K562 (cell line): ENCODE results near the gene SPHK2. TPM values are rescaled to one million over a fixed set of nuclear protein-coding genes. Genes with fewer than 3 reads are reported as not detected.

Source experiments
- CEBPG ChIP-seq, 3 experiments: fragments of 200-800 bp in 1 of 3; sonication (Bioruptor generic) in 1 of 3; sonication (generic) in 1 of 3; formaldehyde crosslinking in 1 of 3; IDR thresholded peaks in 2 of 3; conservative IDR thresholded peaks in 1 of 3; 2 replicates each; pipeline versions ENCODE4 v1.6.1 to v1.8.0; 2016 to 2022; ENCODE audit warnings: missing compliant biosample characterization in 2 of 3, missing genetic modification characterization in 2 of 3, mild to moderate bottlenecking in 1 of 3, missing genetic modification reagents in 1 of 3
- FOXK2 ChIP-seq, 2 experiments: fragments of 450-650 bp; IDR thresholded peaks in 1 of 2; conservative IDR thresholded peaks in 1 of 2; 2 replicates each; pipeline ENCODE4 v1.6.1; 2016; ENCODE audit warnings: low read depth in 2 of 2, mild to moderate bottlenecking in 1 of 2
- ZNF764 ChIP-seq: fragments of 250-450 bp; sonication (Bioruptor Pico); IDR thresholded peaks from 2 replicates; pipeline ENCODE4 v1.4.0; 2020; ENCODE audit warnings: low read depth, mild to moderate bottlenecking, moderate library complexity
- polyA plus RNA-seq, 8 experiments: library from polyadenylated mRNA; depleted of rRNA in 4 of 8; stranded (reverse) in 5 of 8; unstranded in 3 of 8; fragments of >200 nt; fragmentation: Nextera tagmentation in 2 of 8; fragmentation: Illumina TruSeq in 1 of 8; extraction: Ambion mirVana in 2 of 8; extraction: Trizol in 1 of 8; gene quantifications; 2 replicates each; pipeline versions ENCODE4 v1.2.1 to v1.2.3, GENCODE V29; 2011 to 2014; ENCODE audit warnings: inconsistent platforms in 1 of 8, missing spikeins in 1 of 8
- total RNA-seq, 7 experiments: library from RNA; depleted of rRNA in 6 of 7; stranded (reverse); fragments of >200 nt in 6 of 7; fragmentation: Illumina TruSeq in 2 of 7; extraction: Trizol in 2 of 7; gene quantifications; 2 replicates each; pipeline versions ENCODE4 v1.2.1 to v1.2.3, GENCODE V29; 2011 to 2021; ENCODE audit warnings: low replicate concordance in 1 of 7
- TF ChIP-seq, protein P1 (sequence below): fragments of 200-800 bp; sonication (Bioruptor generic); IDR thresholded peaks from 2 replicates; pipeline ENCODE4 v1.6.1; 2017; ENCODE audit warnings: missing genetic modification characterization, missing compliant biosample characterization
- TF ChIP-seq, protein P2 (sequence below): fragments of 450-650 bp; IDR thresholded peaks from 2 replicates; pipeline ENCODE4 v1.6.1; 2018; ENCODE audit warnings: mild to moderate bottlenecking, low read depth; ENCODE audit not compliant: partially characterized antibody
- TF ChIP-seq, protein P3 (sequence below), 2 experiments: fragments of 450-650 bp; IDR thresholded peaks; 2 replicates each; pipeline ENCODE4 v1.6.1; 2016; ENCODE audit warnings: mild to moderate bottlenecking in 2 of 2, borderline replicate concordance in 1 of 2, low read depth in 1 of 2, moderate library complexity in 1 of 2

The SPHK2 gene
- total and polyA plus RNA-seq, 9 of the 15 experiments (the other 6 are each of a cell fraction or from before 2014, with no cell fraction given) = 0.10 to 15.2 (median 2.9) TPM

DNA sequence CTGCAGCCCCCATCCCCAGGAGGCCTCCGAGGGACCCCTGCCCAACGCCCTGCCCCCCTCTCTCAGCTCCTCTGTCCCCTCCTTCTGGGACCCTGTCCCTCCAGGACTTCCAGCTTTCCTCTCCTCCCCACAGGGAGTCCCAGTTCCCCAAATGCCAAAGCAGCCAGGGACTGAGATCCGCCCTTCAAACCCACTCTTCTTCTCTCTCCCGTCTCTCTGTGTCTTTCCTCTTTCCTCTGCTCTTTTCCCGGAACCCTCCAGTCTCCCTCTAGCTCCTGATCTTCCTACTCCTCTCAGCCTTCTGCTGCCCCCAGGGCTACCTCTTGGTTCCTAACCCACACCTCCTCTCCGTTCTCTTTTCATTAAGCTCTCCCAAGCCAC is 26.3 kb downstream of the SPHK2 start (continued):
- no peak for TF ChIP-seq CEBPG (CRISPR knock-in tag; IDR thresholded peaks at IDR 0.05)
- TF ChIP-seq CEBPG (tag; conservative IDR thresholded peaks at IDR 0.05 in 1 of 2, IDR thresholded peaks at IDR 0.05 in 1 of 2) = no peak
- TF ChIP-seq, protein P1, sequence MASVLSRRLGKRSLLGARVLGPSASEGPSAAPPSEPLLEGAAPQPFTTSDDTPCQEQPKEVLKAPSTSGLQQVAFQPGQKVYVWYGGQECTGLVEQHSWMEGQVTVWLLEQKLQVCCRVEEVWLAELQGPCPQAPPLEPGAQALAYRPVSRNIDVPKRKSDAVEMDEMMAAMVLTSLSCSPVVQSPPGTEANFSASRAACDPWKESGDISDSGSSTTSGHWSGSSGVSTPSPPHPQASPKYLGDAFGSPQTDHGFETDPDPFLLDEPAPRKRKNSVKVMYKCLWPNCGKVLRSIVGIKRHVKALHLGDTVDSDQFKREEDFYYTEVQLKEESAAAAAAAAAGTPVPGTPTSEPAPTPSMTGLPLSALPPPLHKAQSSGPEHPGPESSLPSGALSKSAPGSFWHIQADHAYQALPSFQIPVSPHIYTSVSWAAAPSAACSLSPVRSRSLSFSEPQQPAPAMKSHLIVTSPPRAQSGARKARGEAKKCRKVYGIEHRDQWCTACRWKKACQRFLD (CRISPR knock-in tag) = no peak
- TF ChIP-seq, protein P2, sequence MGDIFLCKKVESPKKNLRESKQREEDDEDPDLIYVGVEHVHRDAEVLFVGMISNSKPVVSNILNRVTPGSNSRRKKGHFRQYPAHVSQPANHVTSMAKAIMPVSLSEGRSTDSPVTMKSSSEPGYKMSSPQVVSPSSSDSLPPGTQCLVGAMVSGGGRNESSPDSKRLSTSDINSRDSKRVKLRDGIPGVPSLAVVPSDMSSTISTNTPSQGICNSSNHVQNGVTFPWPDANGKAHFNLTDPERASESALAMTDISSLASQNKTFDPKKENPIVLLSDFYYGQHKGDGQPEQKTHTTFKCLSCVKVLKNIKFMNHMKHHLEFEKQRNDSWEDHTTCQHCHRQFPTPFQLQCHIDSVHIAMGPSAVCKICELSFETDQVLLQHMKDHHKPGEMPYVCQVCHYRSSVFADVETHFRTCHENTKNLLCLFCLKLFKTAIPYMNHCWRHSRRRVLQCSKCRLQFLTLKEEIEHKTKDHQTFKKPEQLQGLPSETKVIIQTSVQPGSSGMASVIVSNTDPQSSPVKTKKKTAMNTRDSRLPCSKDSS = no peak
- TF ChIP-seq, protein P3, sequence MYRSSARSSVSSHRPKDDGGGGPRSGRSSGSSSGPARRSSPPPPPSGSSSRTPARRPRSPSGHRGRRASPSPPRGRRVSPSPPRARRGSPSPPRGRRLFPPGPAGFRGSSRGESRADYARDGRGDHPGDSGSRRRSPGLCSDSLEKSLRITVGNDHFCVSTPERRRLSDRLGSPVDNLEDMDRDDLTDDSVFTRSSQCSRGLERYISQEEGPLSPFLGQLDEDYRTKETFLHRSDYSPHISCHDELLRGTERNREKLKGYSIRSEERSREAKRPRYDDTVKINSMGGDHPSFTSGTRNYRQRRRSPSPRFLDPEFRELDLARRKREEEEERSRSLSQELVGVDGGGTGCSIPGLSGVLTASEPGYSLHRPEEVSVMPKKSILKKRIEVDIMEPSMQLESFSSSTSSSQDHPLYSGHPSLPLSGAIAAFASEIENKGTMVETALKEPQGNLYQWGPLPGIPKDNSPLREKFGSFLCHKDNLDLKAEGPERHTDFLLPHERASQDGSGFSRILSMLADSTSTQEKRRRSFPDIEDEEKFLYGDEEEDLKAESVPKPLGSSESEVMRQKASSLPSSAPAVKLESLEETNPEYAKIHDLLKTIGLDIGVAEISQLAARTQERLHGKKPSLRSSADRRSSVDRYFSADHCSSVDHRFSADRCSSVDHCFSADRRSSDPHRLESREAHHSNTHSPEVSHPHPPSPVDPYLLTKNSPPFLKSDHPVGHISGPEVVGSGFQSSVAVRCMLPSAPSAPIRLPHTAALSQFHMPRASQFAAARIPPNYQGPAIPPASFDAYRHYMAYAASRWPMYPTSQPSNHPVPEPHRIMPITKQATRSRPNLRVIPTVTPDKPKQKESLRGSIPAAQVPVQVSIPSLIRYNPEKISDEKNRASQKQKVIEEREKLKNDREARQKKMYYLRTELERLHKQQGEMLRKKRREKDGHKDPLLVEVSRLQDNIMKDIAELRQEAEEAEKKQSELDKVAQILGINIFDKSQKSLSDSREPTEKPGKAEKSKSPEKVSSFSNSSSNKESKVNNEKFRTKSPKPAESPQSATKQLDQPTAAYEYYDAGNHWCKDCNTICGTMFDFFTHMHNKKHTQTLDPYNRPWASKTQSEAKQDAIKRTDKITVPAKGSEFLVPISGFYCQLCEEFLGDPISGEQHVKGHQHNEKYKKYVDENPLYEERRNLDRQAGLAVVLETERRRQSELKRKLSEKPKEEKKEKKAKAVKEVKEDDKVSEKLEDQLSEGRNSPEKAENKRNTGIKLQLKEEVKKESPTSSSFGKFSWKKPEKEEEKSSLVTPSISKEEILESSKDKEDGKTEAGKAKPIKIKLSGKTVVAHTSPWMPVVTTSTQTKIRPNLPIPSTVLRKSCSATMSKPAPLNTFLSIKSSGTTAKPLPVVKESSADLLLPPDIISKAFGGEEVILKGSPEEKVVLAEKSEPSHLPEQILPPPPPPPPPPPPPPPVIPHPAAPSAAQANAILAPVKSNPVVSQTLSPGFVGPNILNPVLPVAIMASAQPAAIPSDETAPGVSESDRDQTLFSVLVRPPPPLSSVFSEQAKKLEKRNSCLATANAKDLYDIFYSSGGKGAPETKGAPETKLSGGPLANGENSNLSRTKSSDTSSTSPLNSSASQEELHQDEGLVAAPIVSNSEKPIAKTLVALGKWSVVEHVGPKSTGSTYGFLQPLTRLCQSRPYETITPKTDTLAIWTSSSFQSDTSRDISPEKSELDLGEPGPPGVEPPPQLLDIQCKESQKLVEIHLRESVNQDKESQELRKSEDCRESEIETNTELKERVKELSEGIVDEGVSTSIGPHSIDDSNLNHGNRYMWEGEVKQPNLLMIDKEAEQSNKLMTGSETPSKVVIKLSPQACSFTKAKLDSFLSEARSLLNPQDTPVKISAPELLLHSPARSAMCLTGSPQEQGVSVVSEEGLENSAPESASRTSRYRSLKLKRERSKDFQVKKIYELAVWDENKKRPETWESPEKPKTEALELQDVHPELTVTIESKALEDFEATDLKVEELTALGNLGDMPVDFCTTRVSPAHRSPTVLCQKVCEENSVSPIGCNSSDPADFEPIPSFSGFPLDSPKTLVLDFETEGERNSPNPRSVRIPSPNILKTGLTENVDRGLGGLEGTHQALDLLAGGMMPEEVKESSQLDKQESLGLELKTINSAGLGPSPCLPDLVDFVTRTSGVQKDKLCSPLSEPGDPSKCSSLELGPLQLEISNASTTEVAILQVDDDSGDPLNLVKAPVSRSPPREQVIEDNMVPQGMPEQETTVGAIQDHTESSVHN (IDR thresholded peaks at IDR 0.05; ENCODE audit: borderline replicate concordance in 1 of 2, low read depth in 1 of 2) = no peak
- TF ChIP-seq FOXK2 (conservative IDR thresholded peaks at IDR 0.05 in 1 of 2, IDR thresholded peaks at IDR 0.05 in 1 of 2; ENCODE audit: low read depth in 2 of 2) = no peak
- TF ChIP-seq ZNF764 (CRISPR knock-in tag) = no peak
